GM19397 (cell line): ENCODE measurements around the gene MAP4K4.

ENCODE experiments used
- ATAC-seq: cut with Tn5 transposase; IDR thresholded peaks from one replicate; pipeline ENCODE4 v1.9.1; 2021; ENCODE audit warnings: mild to moderate bottlenecking, moderate library complexity; ENCODE audit not compliant: unreplicated experiment

MAP4K4 gene

GRCh38 chr2:101860782-101861181 is 163.3 kb downstream of the MAP4K4 start:
- no peak for ATAC-seq

GRCh38 chr2:101861382-101861781 is 163.9 kb downstream of the MAP4K4 start:
- ATAC-seq = no peak

GRCh38 chr2:101863534-101863933 is 166.0 kb downstream of the MAP4K4 start:
- no peak for ATAC-seq

- ATAC-seq = no peak
These were observed 166.9 kb downstream of the MAP4K4 start for GRCh38 chr2:101864426-101864825.

- ATAC-seq = no peak
These were observed 171.0 kb downstream of the MAP4K4 start for GRCh38 chr2:101868525-101868924.

GRCh38 chr2:101869527-101869926 is 172.0 kb downstream of the MAP4K4 start:
- ATAC-seq = no peak

- ATAC-seq = no peak
These were observed 172.9 kb downstream of the MAP4K4 start for GRCh38 chr2:101870444-101870843.

GRCh38 chr2:101871480-101871879 is 174.0 kb downstream of the MAP4K4 start:
- ATAC-seq = no peak

- ATAC-seq = no peak
These were observed 175.0 kb downstream of the MAP4K4 start for GRCh38 chr2:101872480-101872879.

- ATAC-seq = no peak
These were observed 176.0 kb downstream of the MAP4K4 start for GRCh38 chr2:101873543-101873942.

- ATAC-seq = no peak
These were observed 176.6 kb downstream of the MAP4K4 start for GRCh38 chr2:101874069-101874468.

GRCh38 chr2:101879466-101879865 is 182.0 kb downstream of the MAP4K4 start:
- ATAC-seq = no peak

- no peak for ATAC-seq
These were observed 183.6 kb downstream of the MAP4K4 start for GRCh38 chr2:101881131-101881530.

GRCh38 chr2:101882769-101883307 is 185.3 kb downstream of the MAP4K4 start:
- ATAC-seq = no peak

- no peak for ATAC-seq
These were observed 186.4 kb downstream of the MAP4K4 start for GRCh38 chr2:101883860-101884259.

GRCh38 chr2:101884423-101884822 is 186.9 kb downstream of the MAP4K4 start:
- no peak for ATAC-seq

GRCh38 chr2:101887328-101887727 is 189.8 kb downstream of the MAP4K4 start:
- ATAC-seq = no peak

GRCh38 chr2:101889460-101890098 is 192.1 kb downstream of the MAP4K4 start:
- ATAC-seq = no peak

GRCh38 chr2:101892377-101892776 is 194.9 kb downstream of the MAP4K4 start:
- no peak for ATAC-seq

GRCh38 chr2:101893681-101894381 is 196.3 kb downstream of the MAP4K4 start:
- ATAC-seq = no peak

- no peak for ATAC-seq
These were observed 197.5 kb downstream of the MAP4K4 start for GRCh38 chr2:101895039-101895438.

- no peak for ATAC-seq
These were observed 198.4 kb downstream of the MAP4K4 start for GRCh38 chr2:101895819-101896322.
